ENCODE data around the gene SDK2.

Gene SDK2

GRCh38 chr17:73531158-73531557 is 113.1 kb downstream of the SDK2 start:
- DNase-seq = no peak

GRCh38 chr17:73528679-73529078 is 115.6 kb downstream of the SDK2 start:
- no peak for DNase-seq

GRCh38 chr17:73526952-73527351 is 117.3 kb downstream of the SDK2 start:
- no peak for DNase-seq

- no peak for DNase-seq
Measured at GRCh38 chr17:73524941-73525679, 119.1 kb downstream of the SDK2 start.

- DNase-seq = no peak
Measured at GRCh38 chr17:73522696-73523095, 121.5 kb downstream of the SDK2 start.

GRCh38 chr17:73522107-73522506 is 122.1 kb downstream of the SDK2 start:
- DNase-seq = no peak

GRCh38 chr17:73521376-73521775 is 122.9 kb downstream of the SDK2 start:
- DNase-seq = no peak

GRCh38 chr17:73520369-73520761 is 123.9 kb downstream of the SDK2 start:
- no peak for DNase-seq

- no peak for DNase-seq
Measured at GRCh38 chr17:73519714-73520368, 124.4 kb downstream of the SDK2 start.

- DNase-seq = no peak
Measured at GRCh38 chr17:73519011-73519410, 125.2 kb downstream of the SDK2 start.

- no peak for DNase-seq
Measured at GRCh38 chr17:73516431-73516830, 127.8 kb downstream of the SDK2 start.

GRCh38 chr17:73514146-73514863 is 129.9 kb downstream of the SDK2 start:
- no peak for DNase-seq

GRCh38 chr17:73513426-73513825 is 130.8 kb downstream of the SDK2 start:
- DNase-seq = no peak

- DNase-seq = no peak
Measured at GRCh38 chr17:73511719-73512115, 132.5 kb downstream of the SDK2 start.

GRCh38 chr17:73510981-73511718 is 133.1 kb downstream of the SDK2 start:
- DNase-seq = no peak

GRCh38 chr17:73508931-73509605 is 135.2 kb downstream of the SDK2 start:
- no peak for DNase-seq

- no peak for DNase-seq
Measured at GRCh38 chr17:73508057-73508930, 136.0 kb downstream of the SDK2 start.

- DNase-seq = no peak
Measured at GRCh38 chr17:73506470-73507435, 137.5 kb downstream of the SDK2 start.

- DNase-seq = no peak
Measured at GRCh38 chr17:73503560-73503959, 140.7 kb downstream of the SDK2 start.

- DNase-seq = no peak
Measured at GRCh38 chr17:73500414-73500999, 143.7 kb downstream of the SDK2 start.

Data from CD4-positive, alpha-beta T cell treated with Interleukin-4 for 4 hours (primary cell).